ENCODE results near the gene DCDC2.

DNA sequence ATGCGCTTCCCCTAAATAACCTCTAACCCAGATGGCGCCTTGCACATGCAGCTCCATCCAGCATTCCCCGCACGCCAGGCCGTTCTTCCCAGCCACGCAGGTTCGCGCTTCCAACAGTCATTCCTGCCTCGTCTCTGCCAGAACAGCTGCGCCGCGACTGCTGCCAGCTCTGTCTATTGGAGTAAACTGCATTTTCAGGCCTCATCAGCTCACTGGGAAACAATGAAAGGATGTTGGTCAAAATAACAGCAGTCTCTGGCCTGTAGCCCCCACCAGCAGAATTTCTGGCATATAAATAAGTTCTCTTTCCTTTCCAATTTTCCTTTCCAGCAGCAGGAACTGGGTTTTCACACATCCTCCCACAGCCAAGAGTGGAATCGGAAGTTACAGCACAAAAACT is 217.3 kb downstream of the DCDC2 start:
- TF ChIP-seq EZH2 (IDR thresholded peaks at IDR 0.05; ENCODE audit: insufficient read depth, low read length) = no peak
- no peak for TF ChIP-seq CTCF (IDR thresholded peaks at IDR 0.05; ENCODE audit: insufficient read depth, low read depth, low read length)
